HG02678 (cell line): ENCODE measurements around the gene CDH4.
"Not testable (repeated sequence)": the region's sequence is repeated elsewhere in the genome, so short reads cannot be mapped to it uniquely, and the experiment has no call there.

Experiments used
- ATAC-seq: cut with Tn5 transposase; IDR thresholded peaks from one replicate; pipeline ENCODE4 v1.9.1; 2021; ENCODE audit warnings: mild to moderate bottlenecking, moderate library complexity; ENCODE audit not compliant: unreplicated experiment

CDH4 gene

GRCh38 chr20:61968932-61969331, 716.9 kb downstream of the CDH4 start:
- ATAC-seq: no peak

GRCh38 chr20:61969806-61970205, 717.7 kb downstream of the CDH4 start:
- no peak for ATAC-seq

- no peak for ATAC-seq
Measured at GRCh38 chr20:61970357-61970756, 718.3 kb downstream of the CDH4 start.

GRCh38 chr20:61971595-61971994, 719.5 kb downstream of the CDH4 start:
- ATAC-seq: not testable (repeated sequence)

- ATAC-seq: no peak
Measured at GRCh38 chr20:61972636-61973508, 720.8 kb downstream of the CDH4 start.

GRCh38 chr20:61973515-61974356, 721.7 kb downstream of the CDH4 start:
- ATAC-seq: no peak

GRCh38 chr20:61974357-61974665, 722.2 kb downstream of the CDH4 start:
- no peak for ATAC-seq

GRCh38 chr20:61975407-61976129, 723.5 kb downstream of the CDH4 start:
- no peak for ATAC-seq

GRCh38 chr20:61976263-61976643, 724.2 kb downstream of the CDH4 start:
- no peak for ATAC-seq

GRCh38 chr20:61976644-61977418, 724.8 kb downstream of the CDH4 start:
- ATAC-seq: no peak

- ATAC-seq: no peak
Measured at GRCh38 chr20:61977419-61977786, 725.3 kb downstream of the CDH4 start.

- ATAC-seq: no peak
Measured at GRCh38 chr20:61978491-61978890, 726.4 kb downstream of the CDH4 start.

- ATAC-seq: no peak
Measured at GRCh38 chr20:61979090-61979489, 727.0 kb downstream of the CDH4 start.

GRCh38 chr20:61979701-61980635, 727.9 kb downstream of the CDH4 start:
- no peak for ATAC-seq

GRCh38 chr20:61980647-61981583, 728.9 kb downstream of the CDH4 start:
- ATAC-seq: no peak

GRCh38 chr20:61981691-61982090, 729.6 kb downstream of the CDH4 start:
- not testable (repeated sequence) for ATAC-seq

- no peak for ATAC-seq
Measured at GRCh38 chr20:61982191-61982950, 730.3 kb downstream of the CDH4 start.

- ATAC-seq: no peak
Measured at GRCh38 chr20:61982951-61983315, 730.9 kb downstream of the CDH4 start.
